ENCODE data around the gene KRT36. TPM values are rescaled to one million over a fixed set of nuclear protein-coding genes. Genes with fewer than 3 reads are reported as not detected.

KRT36 gene
- total RNA-seq, 4 donors from 2014 or later, result 0.97 TPM; not detected in 3

DNA sequence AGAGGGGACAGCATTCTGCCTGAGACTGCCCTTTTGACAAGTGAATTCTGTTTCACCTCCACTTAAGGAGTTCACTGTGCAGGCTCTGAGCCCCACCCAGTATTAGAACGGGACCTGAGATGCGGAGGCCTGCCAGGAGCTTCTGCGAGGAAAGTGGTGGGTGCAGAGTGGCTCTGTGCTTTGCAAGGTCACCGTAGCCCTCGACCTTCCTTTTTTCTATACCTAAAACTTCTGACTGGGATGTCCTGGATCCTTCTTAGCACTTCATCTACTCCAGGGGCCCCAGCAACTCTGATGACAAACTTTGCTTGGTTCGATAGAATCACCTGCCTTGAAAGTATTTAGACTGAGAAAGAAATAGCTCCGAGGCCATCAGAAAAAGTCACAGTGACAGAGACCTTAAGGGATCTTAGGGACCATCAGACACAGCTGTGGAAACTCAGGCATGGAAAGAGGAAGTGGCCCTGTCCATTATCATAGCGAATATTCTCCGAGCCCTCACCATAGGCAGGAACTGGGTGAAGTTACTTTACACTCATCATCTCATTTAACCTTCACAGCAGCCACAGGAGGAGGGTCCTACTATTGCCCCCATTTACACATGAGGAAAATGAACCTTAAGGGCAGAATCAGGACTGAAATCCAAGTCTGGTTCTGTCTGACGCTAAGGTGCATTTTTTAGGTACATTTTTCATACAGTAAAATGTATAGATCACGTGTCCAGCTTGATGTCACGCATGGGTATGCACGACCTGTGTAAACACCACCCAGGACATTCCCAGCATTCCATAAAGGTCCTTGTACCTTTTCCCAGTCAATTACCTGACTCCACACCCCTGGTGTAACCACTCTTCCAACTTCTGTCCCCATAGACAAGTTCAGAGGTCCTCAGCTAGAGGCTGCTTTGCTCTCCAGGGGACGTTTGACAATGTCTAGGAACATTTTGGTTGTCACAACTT, 16.4 kb upstream of the KRT36 start:
- WGBS, 2 donors, result 71 to 79% methylated on average over 14 of the region's 14 CpGs
- intact Hi-C loops (cut with DNase I; ENCODE audit: low total_unique reads), result no loop called here

DNA sequence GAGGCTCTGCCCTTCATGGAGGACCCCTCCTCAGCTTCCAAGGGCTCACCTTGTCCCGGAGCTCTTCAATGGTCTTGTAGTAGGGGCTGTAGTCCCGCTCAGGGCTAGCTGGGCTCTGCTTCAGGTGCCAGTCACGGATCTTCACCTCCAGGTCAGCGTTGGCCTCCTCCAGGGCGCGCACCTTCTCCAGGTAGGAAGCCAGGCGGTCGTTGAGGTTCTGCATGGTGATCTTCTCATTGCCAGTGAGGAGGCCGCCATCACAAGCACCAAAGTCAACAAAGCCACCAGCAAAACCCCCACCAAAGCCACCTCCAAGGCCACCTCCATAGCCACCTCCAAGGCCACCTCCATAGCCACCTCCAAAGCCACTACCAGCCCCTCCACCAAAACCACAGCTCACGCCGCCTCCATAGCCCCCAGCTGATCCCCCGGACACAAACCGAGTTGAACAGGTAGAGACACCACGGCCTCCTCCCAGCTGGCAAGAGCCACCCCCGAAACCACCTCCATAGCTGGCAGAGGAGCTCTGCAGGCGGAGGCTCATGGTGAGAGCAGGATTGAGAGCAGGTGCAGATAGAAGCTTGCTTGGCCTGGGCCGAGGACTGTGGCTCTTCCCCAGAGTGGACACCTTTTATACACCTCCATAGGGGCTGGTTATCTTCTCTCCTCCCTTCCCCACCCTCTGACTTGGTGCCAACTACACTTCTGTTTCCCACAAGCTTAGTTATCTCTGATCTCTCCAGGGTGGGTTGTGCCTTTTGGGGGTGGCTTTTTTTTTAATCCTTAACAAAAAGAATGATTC, 15.5 kb upstream of the KRT36 start, which contains the start of gene KRT13:
TSS of gene KRT13 (minus strand) at position 606 of the 802 bp plus-strand sequence. CDS start at position 544, 62 bp downstream.
- WGBS, 2 donors, result 83 to 86% methylated on average over 17 of the region's 17 CpGs
- no peak for DNase-seq (ENCODE audit: low spot score in 2 of 2)
- TF ChIP-seq, protein P1, sequence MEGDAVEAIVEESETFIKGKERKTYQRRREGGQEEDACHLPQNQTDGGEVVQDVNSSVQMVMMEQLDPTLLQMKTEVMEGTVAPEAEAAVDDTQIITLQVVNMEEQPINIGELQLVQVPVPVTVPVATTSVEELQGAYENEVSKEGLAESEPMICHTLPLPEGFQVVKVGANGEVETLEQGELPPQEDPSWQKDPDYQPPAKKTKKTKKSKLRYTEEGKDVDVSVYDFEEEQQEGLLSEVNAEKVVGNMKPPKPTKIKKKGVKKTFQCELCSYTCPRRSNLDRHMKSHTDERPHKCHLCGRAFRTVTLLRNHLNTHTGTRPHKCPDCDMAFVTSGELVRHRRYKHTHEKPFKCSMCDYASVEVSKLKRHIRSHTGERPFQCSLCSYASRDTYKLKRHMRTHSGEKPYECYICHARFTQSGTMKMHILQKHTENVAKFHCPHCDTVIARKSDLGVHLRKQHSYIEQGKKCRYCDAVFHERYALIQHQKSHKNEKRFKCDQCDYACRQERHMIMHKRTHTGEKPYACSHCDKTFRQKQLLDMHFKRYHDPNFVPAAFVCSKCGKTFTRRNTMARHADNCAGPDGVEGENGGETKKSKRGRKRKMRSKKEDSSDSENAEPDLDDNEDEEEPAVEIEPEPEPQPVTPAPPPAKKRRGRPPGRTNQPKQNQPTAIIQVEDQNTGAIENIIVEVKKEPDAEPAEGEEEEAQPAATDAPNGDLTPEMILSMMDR (IDR thresholded peaks at IDR 0.05), result no peak
- no peak for TF ChIP-seq POLR2A (IDR thresholded peaks at IDR 0.05)

More for the DNA sequence above, 16.4 kb upstream of the KRT36 start:
- no peak overlapping the region for H3K4me3 ChIP-seq (ENCODE audit: low read depth, poor library complexity, severe bottlenecking)
- TF ChIP-seq POLR2A (IDR thresholded peaks at IDR 0.05), result no peak
- TF ChIP-seq, protein P1 (IDR thresholded peaks at IDR 0.05), result no peak
- no peak for DNase-seq (ENCODE audit: low spot score in 2 of 2)

DNA sequence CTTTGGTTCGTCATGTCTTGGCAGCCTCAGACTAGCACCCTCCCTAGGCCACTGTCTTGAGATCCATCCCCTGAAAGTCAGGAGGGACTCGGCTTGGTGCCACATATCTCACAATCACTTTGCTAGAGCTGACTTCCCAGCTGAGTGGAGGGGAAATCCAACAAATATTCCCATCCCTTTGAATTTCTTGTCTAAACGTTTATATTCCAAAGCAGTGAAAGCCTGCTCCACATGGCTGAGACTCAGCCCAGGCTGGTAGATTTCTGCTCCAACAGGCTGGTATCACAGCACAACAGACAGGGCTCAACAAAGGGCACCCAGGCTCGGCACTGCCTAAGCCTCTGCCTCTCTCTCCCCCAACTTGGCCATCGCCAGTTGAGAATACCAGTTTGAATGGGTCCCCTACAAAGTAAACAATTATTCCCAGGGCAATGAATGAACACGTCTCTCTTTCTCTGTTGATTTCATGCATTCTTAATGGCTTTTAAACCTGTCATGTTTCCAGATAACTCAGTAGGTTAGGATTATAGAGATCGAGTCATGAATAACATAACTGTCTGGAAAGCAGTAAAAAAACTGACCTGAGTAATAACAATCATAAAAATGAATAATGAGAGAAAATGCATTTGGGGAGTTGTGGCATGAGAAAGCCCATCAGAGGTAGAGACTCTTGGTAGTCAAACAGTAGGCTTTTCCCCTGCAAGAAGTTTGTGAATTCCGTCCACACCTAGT, 14.7 kb upstream of the KRT36 start:
- TF ChIP-seq, protein P1 (IDR thresholded peaks at IDR 0.05), result no peak
- TF ChIP-seq POLR2A (IDR thresholded peaks at IDR 0.05), result no peak
- 53 to 58% methylated on average over 8 of the region's 8 CpGs for WGBS, 2 donors
- no peak overlapping the region for H3K4me3 ChIP-seq (ENCODE audit: low read depth, poor library complexity, severe bottlenecking)
- intact Hi-C loops (cut with DNase I; ENCODE audit: low total_unique reads), result no loop called here
- DNase-seq (ENCODE audit: low spot score in 2 of 2), result no peak

More for the DNA sequence above, 15.5 kb upstream of the KRT36 start, which contains the start of gene KRT13:
- H3K4me3 ChIP-seq (ENCODE audit: low read depth, poor library complexity, severe bottlenecking), result no peak within 1 kb of the TSS
- intact Hi-C loops (cut with DNase I; ENCODE audit: low total_unique reads), result no loop called here

DNA sequence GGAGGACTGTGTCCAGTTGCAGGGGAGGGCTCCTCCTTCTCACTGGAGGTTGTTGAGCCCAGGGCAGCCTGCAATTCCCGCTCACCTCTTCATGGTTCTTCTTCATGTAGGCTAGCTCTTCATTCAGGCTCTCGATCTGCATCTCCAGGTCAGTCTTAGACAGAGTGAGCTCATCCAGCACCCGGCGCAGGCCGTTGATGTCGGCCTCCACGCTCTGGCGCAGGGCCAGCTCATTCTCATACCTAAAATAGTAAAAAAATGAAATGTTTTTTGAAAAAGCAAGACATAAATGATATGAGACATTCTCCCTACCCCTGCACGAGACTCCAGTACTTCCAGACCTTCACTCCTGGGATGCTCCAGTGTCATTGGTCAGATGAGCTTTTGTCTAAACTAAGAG, 13.5 kb upstream of the KRT36 start:
- no peak for DNase-seq (ENCODE audit: low spot score in 2 of 2)
- TF ChIP-seq, protein P1 (IDR thresholded peaks at IDR 0.05), result no peak
- no peak for TF ChIP-seq POLR2A (IDR thresholded peaks at IDR 0.05)
- 84 to 91% methylated on average over 9 of the region's 9 CpGs for WGBS, 2 donors
- intact Hi-C loops (cut with DNase I; ENCODE audit: low total_unique reads), result no loop called here
- H3K4me3 ChIP-seq (ENCODE audit: low read depth, poor library complexity, severe bottlenecking), result no peak overlapping the region

DNA sequence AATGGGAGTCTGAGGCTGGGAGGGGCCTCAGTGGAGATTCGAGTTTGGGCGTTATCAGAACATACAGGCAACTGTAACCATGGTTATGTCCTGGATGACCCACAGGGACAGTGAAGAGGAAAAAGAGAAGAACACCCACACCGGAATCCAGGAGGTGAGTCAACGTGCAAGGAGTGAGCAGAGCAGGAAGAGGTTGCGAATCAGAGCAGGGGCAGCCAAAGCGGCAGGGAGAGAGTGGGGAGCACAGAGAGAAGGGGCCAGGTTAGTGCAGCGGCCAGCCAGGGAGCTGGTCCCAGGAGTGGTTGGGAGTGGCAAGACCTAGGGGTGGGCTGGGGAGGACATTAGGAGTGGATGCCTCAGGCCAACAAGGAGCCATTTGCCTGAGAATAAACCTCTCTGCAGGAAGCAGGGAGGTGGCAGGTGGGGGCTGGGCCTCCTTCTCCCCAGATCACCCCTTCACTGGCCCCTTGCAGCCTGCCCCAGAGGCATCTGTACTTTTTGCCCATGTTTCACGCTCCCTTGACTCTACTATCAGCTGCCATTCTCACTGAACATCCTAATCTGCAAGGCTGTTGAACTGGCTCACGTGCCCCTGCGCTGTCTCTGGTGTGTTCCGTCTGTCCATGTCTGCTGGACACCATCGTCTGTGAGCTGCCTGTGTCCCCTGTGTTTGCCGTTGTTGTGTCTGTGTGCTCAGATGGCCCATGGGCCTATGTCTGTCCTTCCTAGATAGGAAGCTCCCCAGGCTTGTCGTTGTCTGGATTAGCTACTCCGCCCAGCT, 10.6 kb upstream of the KRT36 start:
- TF ChIP-seq, protein P1 (IDR thresholded peaks at IDR 0.05), result no peak
- no peak for TF ChIP-seq POLR2A (IDR thresholded peaks at IDR 0.05)
- 66 to 69% methylated on average over 15 of the region's 15 CpGs for WGBS, 2 donors
- intact Hi-C loops (cut with DNase I; ENCODE audit: low total_unique reads), result no loop called here
- no peak overlapping the region for H3K4me3 ChIP-seq (ENCODE audit: low read depth, poor library complexity, severe bottlenecking)
- no peak for DNase-seq (ENCODE audit: low spot score in 2 of 2)
